ENCODE data around the gene CFAP46. TPM values are rescaled to one million over a fixed set of nuclear protein-coding genes. Genes with fewer than 3 reads are reported as not detected.

Gene CFAP46
- total and polyA plus RNA-seq, 2 of the 4 experiments (the other 2 are of a cell fraction): 1.3 to 1.8 TPM

DNA sequence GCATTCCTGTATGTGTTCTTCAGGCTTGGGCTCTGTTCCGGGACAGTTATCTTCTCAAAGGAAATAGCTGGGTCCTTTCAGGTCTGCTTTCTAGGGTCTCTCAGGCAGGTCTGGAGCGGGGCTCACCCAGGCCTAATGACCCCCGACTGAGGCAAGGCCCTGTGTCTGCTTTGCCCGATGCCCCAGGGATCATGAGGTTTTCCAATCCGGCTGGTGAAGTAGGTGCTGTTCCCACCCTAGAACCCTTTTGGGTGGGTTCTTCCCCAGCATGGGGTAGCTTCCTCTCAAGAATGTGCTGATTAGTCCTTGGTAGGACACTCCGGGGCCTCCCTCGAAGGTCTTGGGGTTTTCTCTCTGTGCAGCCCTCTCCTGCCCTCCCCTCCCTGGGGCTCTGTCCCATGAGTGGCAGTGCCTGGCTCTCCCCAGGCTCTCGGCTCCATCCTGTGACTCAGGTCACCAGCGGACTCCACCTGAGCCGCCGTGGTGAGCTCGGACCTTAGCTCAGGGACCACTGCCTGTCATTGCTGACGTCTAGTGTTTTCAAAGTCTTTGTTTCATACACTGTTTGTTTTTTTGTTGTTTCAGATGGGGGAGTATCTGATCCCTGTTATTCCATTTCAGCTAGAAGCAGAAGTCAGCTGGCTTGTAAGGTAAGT is 85.4 kb downstream of the CFAP46 start:
- BruUV-seq (replicated peaks): no TSS peak
- dilution Hi-C loops (cut with HindIII; ENCODE audit: low sequenced_read_pairs, unreplicated experiment): no loop called here

More for the DNA sequence above, 85.4 kb downstream of the CFAP46 start:
- Histone ChIP-seq H3K27me3 (ENCODE audit: control insufficient read depth, insufficient read depth, low read length) (peaks cover 11% of the 10 kb centered on the region), H3K36me3 (ENCODE audit: control insufficient read depth, insufficient read depth, low read length) (no peaks in the 10 kb centered on the region), H3K56ac (ENCODE audit: extremely low read depth, insufficient read depth, low read length) (no peak overlapping the region), H3K4me2 (ENCODE audit: low read depth, low read length) (no peak overlapping the region), H2BK5ac (ENCODE audit: low read depth, low read length, poor library complexity, severe bottlenecking) (no peak overlapping the region), H3K4me1 (ENCODE audit: control insufficient read depth, insufficient read depth, low read length) (no peaks in the 10 kb centered on the region), H4K20me1 (ENCODE audit: insufficient read depth, low read length) (no peaks in the 10 kb centered on the region), H3K23ac (ENCODE audit: low read depth, low read length) (no peak overlapping the region), H2AK9ac (replicated peaks; ENCODE audit: low read depth, low read length, poor library complexity) (no peak overlapping the region), H2BK20ac (ENCODE audit: low read depth, low read length) (no peak overlapping the region), H2BK120ac (ENCODE audit: low read depth, low read length) (no peak overlapping the region), H2AK5ac (ENCODE audit: low read depth, low read length) (no peak overlapping the region), H3K14ac (replicated peaks; ENCODE audit: low read depth, low read length) (no peak overlapping the region), H4K5ac (ENCODE audit: low read depth, low read length) (no peak overlapping the region), H4K8ac (ENCODE audit: low read depth in 2 of 2, low read length in 2 of 2) (no peak overlapping the region), H3K79me1 (ENCODE audit: low read depth in 1 of 2, low read length in 2 of 2) (no peaks in the 10 kb centered on the region), H3K27ac (ENCODE audit: insufficient read depth, low read length) (no peak overlapping the region), H3K9me3 (ENCODE audit: control insufficient read depth, insufficient read depth, low read length) (peaks cover 4% of the 10 kb centered on the region; the same call in 1 of the 2 replicates), H2BK15ac (ENCODE audit: low read depth, low read length) (no peak overlapping the region), H3K18ac (ENCODE audit: low read depth, low read length) (no peak overlapping the region), H3K4ac (ENCODE audit: low read depth, low read length) (no peak overlapping the region), H4K91ac (ENCODE audit: insufficient read depth, low read depth, low read length) (no peak overlapping the region), H3K9ac (ENCODE audit: low read depth, low read length) (no peak overlapping the region), H3K9me1 (ENCODE audit: insufficient read depth, low read length) (no peaks in the 10 kb centered on the region), H2AFZ (replicated peaks; ENCODE audit: low read length, poor library complexity) (no peak overlapping the region), H3K4me3 (ENCODE audit: insufficient read depth, low read depth, low read length) (no peak overlapping the region)
- WGBS, 2 experiments (ENCODE audit: extremely low coverage in 2 of 2, insufficient read length in 1 of 2): 100% methylated on average over 1 of the region's 13 CpGs; no CpG with 5 or more reads in 1 of the 2 experiments
- ChIA-PET POLR2A (ENCODE audit: unreplicated experiment) (no interaction called here), CTCF (no interaction called here)
- DNase-seq (no peak), ATAC-seq (ENCODE audit: low read depth) (no peak)
- intact Hi-C loops (cut with micrococcal nuclease): no loop called here
- in situ Hi-C loops (cut with MboI; ENCODE audit: low sequenced_read_pairs): no loop called here
- TF ChIP-seq FOS (IDR thresholded peaks at IDR 0.05; ENCODE audit: low read depth, low read length) (no peak), BHLHE40 (IDR thresholded peaks at IDR 0.05; ENCODE audit: low read depth, low read length) (no peak), RAD21 (IDR thresholded peaks at IDR 0.05; ENCODE audit: low read length) (no peak), RCOR1 (IDR thresholded peaks at IDR 0.05; ENCODE audit: insufficient replicate concordance, low read length) (no peak), NFE2L2 (IDR thresholded peaks at IDR 0.05; ENCODE audit: low read depth, low read length) (no peak), POLR2A (IDR thresholded peaks at IDR 0.05; ENCODE audit: low read depth, low read length) (no peak), RFX5 (IDR thresholded peaks at IDR 0.05; ENCODE audit: low read depth, low read length) (no peak), SMC3 (IDR thresholded peaks at IDR 0.05; ENCODE audit: low read depth, low read length) (no peak), CEBPB (IDR thresholded peaks at IDR 0.05; ENCODE audit: low read depth, low read length) (no peak), MXI1 (IDR thresholded peaks at IDR 0.05; ENCODE audit: borderline replicate concordance, low read depth, low read length) (no peak), MAZ (IDR thresholded peaks at IDR 0.05; ENCODE audit: borderline replicate concordance, low read depth, low read length) (no peak), CHD1 (IDR thresholded peaks at IDR 0.05; ENCODE audit: low read depth, low read length) (no peak), MAFK (IDR thresholded peaks at IDR 0.05; ENCODE audit: low read depth, low read length) (no peak)
- TF ChIP-seq, protein P1, sequence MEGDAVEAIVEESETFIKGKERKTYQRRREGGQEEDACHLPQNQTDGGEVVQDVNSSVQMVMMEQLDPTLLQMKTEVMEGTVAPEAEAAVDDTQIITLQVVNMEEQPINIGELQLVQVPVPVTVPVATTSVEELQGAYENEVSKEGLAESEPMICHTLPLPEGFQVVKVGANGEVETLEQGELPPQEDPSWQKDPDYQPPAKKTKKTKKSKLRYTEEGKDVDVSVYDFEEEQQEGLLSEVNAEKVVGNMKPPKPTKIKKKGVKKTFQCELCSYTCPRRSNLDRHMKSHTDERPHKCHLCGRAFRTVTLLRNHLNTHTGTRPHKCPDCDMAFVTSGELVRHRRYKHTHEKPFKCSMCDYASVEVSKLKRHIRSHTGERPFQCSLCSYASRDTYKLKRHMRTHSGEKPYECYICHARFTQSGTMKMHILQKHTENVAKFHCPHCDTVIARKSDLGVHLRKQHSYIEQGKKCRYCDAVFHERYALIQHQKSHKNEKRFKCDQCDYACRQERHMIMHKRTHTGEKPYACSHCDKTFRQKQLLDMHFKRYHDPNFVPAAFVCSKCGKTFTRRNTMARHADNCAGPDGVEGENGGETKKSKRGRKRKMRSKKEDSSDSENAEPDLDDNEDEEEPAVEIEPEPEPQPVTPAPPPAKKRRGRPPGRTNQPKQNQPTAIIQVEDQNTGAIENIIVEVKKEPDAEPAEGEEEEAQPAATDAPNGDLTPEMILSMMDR (conservative IDR thresholded peaks at IDR 0.05; ENCODE audit: low read depth, low read length): no peak
- TF ChIP-seq, protein P2, sequence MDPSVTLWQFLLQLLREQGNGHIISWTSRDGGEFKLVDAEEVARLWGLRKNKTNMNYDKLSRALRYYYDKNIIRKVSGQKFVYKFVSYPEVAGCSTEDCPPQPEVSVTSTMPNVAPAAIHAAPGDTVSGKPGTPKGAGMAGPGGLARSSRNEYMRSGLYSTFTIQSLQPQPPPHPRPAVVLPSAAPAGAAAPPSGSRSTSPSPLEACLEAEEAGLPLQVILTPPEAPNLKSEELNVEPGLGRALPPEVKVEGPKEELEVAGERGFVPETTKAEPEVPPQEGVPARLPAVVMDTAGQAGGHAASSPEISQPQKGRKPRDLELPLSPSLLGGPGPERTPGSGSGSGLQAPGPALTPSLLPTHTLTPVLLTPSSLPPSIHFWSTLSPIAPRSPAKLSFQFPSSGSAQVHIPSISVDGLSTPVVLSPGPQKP (IDR thresholded peaks at IDR 0.05; ENCODE audit: borderline replicate concordance, low read depth, low read length): no peak
- TF ChIP-seq, protein P3, sequence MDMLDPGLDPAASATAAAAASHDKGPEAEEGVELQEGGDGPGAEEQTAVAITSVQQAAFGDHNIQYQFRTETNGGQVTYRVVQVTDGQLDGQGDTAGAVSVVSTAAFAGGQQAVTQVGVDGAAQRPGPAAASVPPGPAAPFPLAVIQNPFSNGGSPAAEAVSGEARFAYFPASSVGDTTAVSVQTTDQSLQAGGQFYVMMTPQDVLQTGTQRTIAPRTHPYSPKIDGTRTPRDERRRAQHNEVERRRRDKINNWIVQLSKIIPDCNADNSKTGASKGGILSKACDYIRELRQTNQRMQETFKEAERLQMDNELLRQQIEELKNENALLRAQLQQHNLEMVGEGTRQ (IDR thresholded peaks at IDR 0.05; ENCODE audit: low read depth, low read length): no peak
